H9 (cell line): ENCODE results near the gene LRIG1. TPM values are rescaled to one million over a fixed set of nuclear protein-coding genes. Genes with fewer than 3 reads are reported as not detected.

ENCODE experiments used
- DNase-seq: peaks from one replicate; pipeline ENCODE4 v3.0.0-alpha.2; 2017
- H2AFZ ChIP-seq: one replicate; pipeline ENCODE4 v1.6.1; 2013; ENCODE audit warnings: mild to moderate bottlenecking, low read length, control low read depth, moderate library complexity
- H2AK5ac ChIP-seq: 2 replicates; pipeline ENCODE4 v1.6.1; 2013; ENCODE audit warnings: low read length, control low read depth, mixed read lengths; ENCODE audit not compliant: insufficient read length
- H2BK120ac ChIP-seq: one replicate; pipeline ENCODE4 v1.6.1; 2013; ENCODE audit warnings: low read depth, mild to moderate bottlenecking, low read length, control low read depth, inconsistent platforms; ENCODE audit not compliant: poor library complexity, severe bottlenecking
- H2BK12ac ChIP-seq: 2 replicates; pipeline ENCODE4 v1.6.1; 2013; ENCODE audit warnings: low read length, control low read depth, mixed read lengths, low read depth; ENCODE audit not compliant: insufficient read length
- H2BK15ac ChIP-seq: 2 replicates; pipeline ENCODE4 v1.6.1; 2013; ENCODE audit warnings: low read depth, low read length, control low read depth
- H2BK20ac ChIP-seq: one replicate; pipeline ENCODE4 v1.6.1; 2013; ENCODE audit warnings: low read depth, mild to moderate bottlenecking, low read length, control low read depth, inconsistent platforms; ENCODE audit not compliant: poor library complexity, severe bottlenecking
- H2BK5ac ChIP-seq: 2 replicates; pipeline ENCODE4 v1.6.1; 2013; ENCODE audit warnings: low read length, control low read depth, mixed read lengths; ENCODE audit not compliant: insufficient read length
- H3K14ac ChIP-seq: 2 replicates; pipeline ENCODE4 v1.6.1; 2013; ENCODE audit warnings: low read length, control low read depth; ENCODE audit not compliant: insufficient read depth
- H3K18ac ChIP-seq: 2 replicates; pipeline ENCODE4 v1.6.1; 2013; ENCODE audit warnings: low read depth, mild to moderate bottlenecking, mixed read lengths, low read length, control low read depth; ENCODE audit not compliant: insufficient read length
- H3K23ac ChIP-seq: 2 replicates; pipeline ENCODE4 v1.6.1; 2013; ENCODE audit warnings: low read length, control low read depth, mixed read lengths, low read depth; ENCODE audit not compliant: insufficient read length
- H3K23me2 ChIP-seq: 2 replicates; pipeline ENCODE4 v1.6.1; 2013; ENCODE audit warnings: low read depth, mild to moderate bottlenecking, mixed read lengths, low read length, control low read depth; ENCODE audit not compliant: insufficient read length, poor library complexity, severe bottlenecking
- H3K27ac ChIP-seq: 2 replicates; pipeline ENCODE4 v1.5.1; 2013; ENCODE audit warnings: low read length, control low read depth, mixed read lengths, low read depth; ENCODE audit not compliant: insufficient read length
- H3K27me3 ChIP-seq: 2 replicates; pipeline ENCODE4 v1.6.1; 2013; ENCODE audit warnings: low read length, control low read depth, inconsistent platforms; ENCODE audit not compliant: insufficient read depth
- H3K4ac ChIP-seq: 2 replicates; pipeline ENCODE4 v1.6.1; 2013; ENCODE audit warnings: low read depth, mild to moderate bottlenecking, control low read depth, inconsistent platforms, low read length, moderate library complexity
- H3K4me1 ChIP-seq: 2 replicates; pipeline ENCODE4 v1.6.1; 2013; ENCODE audit warnings: low read length, control low read depth, inconsistent platforms; ENCODE audit not compliant: insufficient read depth
- H3K4me2 ChIP-seq: 2 replicates; pipeline ENCODE4 v1.6.1; 2013; ENCODE audit warnings: low read length, control low read depth, mixed read lengths; ENCODE audit not compliant: insufficient read length, insufficient read depth
- H3K56ac ChIP-seq: 2 replicates; pipeline ENCODE4 v1.6.1; 2013; ENCODE audit warnings: low read depth, mild to moderate bottlenecking, mixed read lengths, low read length, control low read depth; ENCODE audit not compliant: insufficient read length
- H3K79me1 ChIP-seq: 2 replicates; pipeline ENCODE4 v1.6.1; 2013; ENCODE audit warnings: low read depth, mild to moderate bottlenecking, moderate library complexity, low read length, control low read depth, inconsistent platforms; ENCODE audit not compliant: insufficient read depth, poor library complexity, severe bottlenecking
- H3K79me2 ChIP-seq: 2 replicates; pipeline ENCODE4 v1.6.1; 2013; ENCODE audit warnings: low read length, control low read depth, inconsistent platforms; ENCODE audit not compliant: insufficient read depth
- H3K9ac ChIP-seq: 2 replicates; pipeline ENCODE4 v1.6.1; 2013; ENCODE audit warnings: low read length, control low read depth, mixed read lengths; ENCODE audit not compliant: insufficient read length; ENCODE audit errors: extremely low read depth
- H3K9me3 ChIP-seq: one replicate; pipeline ENCODE4 v1.6.1; 2013; ENCODE audit warnings: low read depth, low read length, inconsistent platforms; ENCODE audit not compliant: control insufficient read depth
- H3T11ph ChIP-seq: one replicate; pipeline ENCODE4 v1.6.1; 2013; ENCODE audit warnings: mild to moderate bottlenecking, low read length, control low read depth, inconsistent platforms
- H4K20me1 ChIP-seq: one replicate; pipeline ENCODE4 v1.6.1; 2013; ENCODE audit not compliant: control insufficient read depth, insufficient read length, insufficient read depth
- H4K5ac ChIP-seq: 2 replicates; pipeline ENCODE4 v1.6.1; 2013; ENCODE audit warnings: low read depth, mild to moderate bottlenecking, mixed read lengths, low read length, control low read depth; ENCODE audit not compliant: insufficient read length
- H4K8ac ChIP-seq: replicated peaks from 2 replicates; pipeline ENCODE4 v1.6.1; 2013; ENCODE audit warnings: low read length, control low read depth, mixed read lengths, low read depth; ENCODE audit not compliant: insufficient read length
- H4K91ac ChIP-seq: 2 replicates; pipeline ENCODE4 v1.6.1; 2013; ENCODE audit warnings: low read depth, mild to moderate bottlenecking, moderate library complexity, mixed read lengths, low read length, control low read depth; ENCODE audit not compliant: insufficient read length
- H3K27ac Mint-ChIP-seq, 3 experiments: 2 replicates in 2 of 3; 3 replicates in 1 of 3; pipeline ENCODE4 v1.8.0; 2020 to 2021; ENCODE audit warnings: mixed read lengths in 3 of 3, mild to moderate bottlenecking in 1 of 3, moderate library complexity in 1 of 3
- H3K27me3 Mint-ChIP-seq: 2 replicates; pipeline ENCODE4 v1.8.0; 2021; ENCODE audit warnings: low read depth, mild to moderate bottlenecking, moderate library complexity, mixed read lengths
- H3K36me3 Mint-ChIP-seq, 3 experiments: 2 replicates in 2 of 3; 3 replicates in 1 of 3; pipeline ENCODE4 v1.8.0; 2020 to 2021; ENCODE audit warnings: low read depth in 3 of 3, mixed read lengths in 3 of 3; ENCODE audit not compliant: insufficient read depth in 1 of 3
- H3K4me1 Mint-ChIP-seq, 2 experiments: 2 replicates each; pipeline ENCODE4 v1.8.0; 2020; ENCODE audit warnings: mixed read lengths in 2 of 2
- H3K4me3 Mint-ChIP-seq, 2 experiments: 2 replicates in 1 of 2; 3 replicates in 1 of 2; pipeline ENCODE4 v1.8.0; 2020 to 2021; ENCODE audit warnings: mild to moderate bottlenecking in 2 of 2, mixed read lengths in 2 of 2, moderate library complexity in 1 of 2
- H3K9me3 Mint-ChIP-seq, 2 experiments: 2 replicates in 1 of 2; 3 replicates in 1 of 2; pipeline ENCODE4 v1.8.0; 2020; ENCODE audit warnings: mild to moderate bottlenecking in 2 of 2, mixed read lengths in 2 of 2, moderate library complexity in 1 of 2
- CTCF ChIP-seq: fragments of 200-600 bp; sonication (generic); conservative IDR thresholded peaks from 3 replicates; pipeline ENCODE4 v1.8.0; 2021; ENCODE audit warnings: antibody characterized with exemption, mild to moderate bottlenecking
- WGBS: extraction: QIAGEN DNeasy Blood & Tissue Kit; methylation state at CpG from one replicate; pipeline ENCODE4 v1.1.7; 2013; ENCODE audit warnings: missing lambda C conversion rate, low lambda C conversion rate, mixed read lengths; ENCODE audit not compliant: insufficient read length; ENCODE audit errors: extremely low coverage; 5-methylcytosine and 5-hydroxymethylcytosine counted together
- total RNA-seq: library from RNA; stranded (reverse); gene quantifications from 2 replicates; pipeline ENCODE4 v1.2.1, GENCODE V29; 2021

Gene LRIG1
- total RNA-seq, 1 experiment from 2014 or later: 70.3 TPM

GRCh38 chr3:66539466-66539989 lies 38.7 kb upstream of the LRIG1 start:
- no peak for TF ChIP-seq CTCF
- H2BK120ac ChIP-seq: no peak overlapping the region
- H3T11ph ChIP-seq: no peak overlapping the region
- H4K91ac ChIP-seq: no peak overlapping the region
- H3K14ac ChIP-seq: no peak overlapping the region
- DNase-seq: no peak
- no peak overlapping the region for H4K8ac ChIP-seq
- H3K4me2 ChIP-seq: no peak overlapping the region
- H3K23ac ChIP-seq: no peak overlapping the region
- Mint-ChIP-seq H3K4me1 (peaks cover 17 to 29% of the 10 kb centered on the region in 2 experiments), H3K4me3 (no peak overlapping the region), H3K36me3 (peaks cover 0 to 8% (median 3%) of the 10 kb centered on the region in 3 experiments; a peak in 4 of 7 replicates), H3K9me3 (peaks cover 6 to 11% of the 10 kb centered on the region in 2 experiments; a peak in 3 of 5 replicates), H3K27ac (no peak overlapping the region), H3K27me3 (peaks cover 1% of the 10 kb centered on the region; the same call in 1 of the 2 replicates)
- no peak overlapping the region for H3K27ac ChIP-seq
- H3K79me1 ChIP-seq: no peaks in the 10 kb centered on the region
- H3K23me2 ChIP-seq: no peaks in the 10 kb centered on the region
- H3K9me3 ChIP-seq: no peaks in the 10 kb centered on the region
- no peaks in the 10 kb centered on the region for H3K79me2 ChIP-seq
- no peak overlapping the region for H3K18ac ChIP-seq
- no peak overlapping the region for H4K5ac ChIP-seq
- H2AFZ ChIP-seq: no peak overlapping the region
- no peak overlapping the region for H3K56ac ChIP-seq
- H4K20me1 ChIP-seq: no peaks in the 10 kb centered on the region
- no peak overlapping the region for H3K4ac ChIP-seq
- no peak overlapping the region for H3K9ac ChIP-seq
- no peak overlapping the region for H2AK5ac ChIP-seq
- no peak overlapping the region for H2BK5ac ChIP-seq
- H2BK15ac ChIP-seq: no peak overlapping the region
- no CpG with 5 or more reads among the region's 3 CpGs for WGBS
- no peak overlapping the region for H2BK20ac ChIP-seq
- H2BK12ac ChIP-seq: no peak overlapping the region
- no peaks in the 10 kb centered on the region for H3K27me3 ChIP-seq
- H3K4me1 ChIP-seq: peaks cover 2% of the 10 kb centered on the region; the same call in 1 of the 2 replicates
